IMR-90 (cell line): ENCODE data around the gene P2RX7. TPM values are rescaled to one million over a fixed set of nuclear protein-coding genes. Genes with fewer than 3 reads are reported as not detected.

Source experiments
- ATAC-seq: fragments of 200-7000 bp; cut with Tn5 transposase; 2 replicates; pipeline ENCODE4 v1.9.1; 2020; ENCODE audit warnings: low read depth, mild to moderate bottlenecking, moderate library complexity
- BruUV-seq: library from RNA; stranded (reverse); fragments of 400-500 nt; replicated peaks from 2 replicates; lab custom pipeline; 2021; lab: Mats Ljungman, UMichigan
- CTCF ChIA-PET: fragments of 300-600 bp; formaldehyde crosslinking; extraction: SDS; loops from one replicate; lab custom pipeline; 2021; ENCODE audit warnings: antibody characterized with exemption; lab: Yijun Ruan, JAX
- POLR2A ChIA-PET: fragments of 300-600 bp; sonication (Branson Sonifier 250); formaldehyde crosslinking; loops from one replicate; lab custom pipeline; 2022; ENCODE audit warnings: antibody characterized with exemption; ENCODE audit not compliant: unreplicated experiment; lab: Charles Lee
- DNase-seq: peaks from one replicate; pipeline ENCODE4 v3.0.0; 2013
- H2AFZ ChIP-seq: replicated peaks from 2 replicates; pipeline ENCODE3; 2013; ENCODE audit warnings: low read length, mild to moderate bottlenecking; ENCODE audit not compliant: poor library complexity
- H2AK5ac ChIP-seq: 2 replicates; pipeline ENCODE4 v1.6.1; 2013; ENCODE audit warnings: low read depth, low read length, inconsistent platforms
- H2AK9ac ChIP-seq: replicated peaks from 2 replicates; pipeline ENCODE3; 2013; ENCODE audit warnings: mild to moderate bottlenecking, low read depth, low read length, moderate library complexity; ENCODE audit not compliant: poor library complexity
- H2BK120ac ChIP-seq: 2 replicates; pipeline ENCODE4 v1.6.1; 2013; ENCODE audit warnings: low read depth, low read length, inconsistent platforms
- H2BK15ac ChIP-seq: 3 replicates; pipeline ENCODE4 v1.6.1; 2013; ENCODE audit warnings: low read depth, low read length, inconsistent platforms
- H2BK20ac ChIP-seq: 2 replicates; pipeline ENCODE4 v1.6.1; 2013; ENCODE audit warnings: low read depth, mild to moderate bottlenecking, inconsistent platforms, low read length, moderate library complexity
- H2BK5ac ChIP-seq: 2 replicates; pipeline ENCODE4 v1.6.1; 2013; ENCODE audit warnings: mild to moderate bottlenecking, low read depth, low read length, inconsistent platforms; ENCODE audit not compliant: poor library complexity, severe bottlenecking
- H3K14ac ChIP-seq: replicated peaks from 2 replicates; pipeline ENCODE4 v1.6.1; 2013; ENCODE audit warnings: low read depth, low read length, inconsistent platforms
- H3K18ac ChIP-seq: 2 replicates; pipeline ENCODE4 v1.6.1; 2013; ENCODE audit warnings: low read depth, low read length, control low read depth
- H3K23ac ChIP-seq: 2 replicates; pipeline ENCODE4 v1.6.1; 2013; ENCODE audit warnings: low read depth, low read length, inconsistent platforms
- H3K27ac ChIP-seq: 2 replicates; pipeline ENCODE4 v1.5.1; 2013; ENCODE audit warnings: mild to moderate bottlenecking, control low read depth, low read length; ENCODE audit not compliant: insufficient read depth
- H3K27me3 ChIP-seq: 2 replicates; pipeline ENCODE4 v1.6.1; 2013; ENCODE audit warnings: low read length; ENCODE audit not compliant: control insufficient read depth, insufficient read depth
- H3K36me3 ChIP-seq: 2 replicates; pipeline ENCODE4 v1.6.1; 2013; ENCODE audit warnings: low read length, mixed read lengths; ENCODE audit not compliant: control insufficient read depth, insufficient read depth
- H3K4ac ChIP-seq: 2 replicates; pipeline ENCODE4 v1.6.1; 2013; ENCODE audit warnings: low read depth, low read length, inconsistent platforms
- H3K4me1 ChIP-seq: 2 replicates; pipeline ENCODE4 v1.6.1; 2013; ENCODE audit warnings: low read length, mixed read lengths; ENCODE audit not compliant: control insufficient read depth, insufficient read depth
- H3K4me2 ChIP-seq: 2 replicates; pipeline ENCODE4 v1.6.1; 2013; ENCODE audit warnings: low read depth, mild to moderate bottlenecking, control low read depth, low read length, moderate library complexity
- H3K4me3 ChIP-seq: 2 replicates; pipeline ENCODE4 v1.5.1; 2013; ENCODE audit warnings: low read depth, mild to moderate bottlenecking, control low read depth, low read length, moderate library complexity; ENCODE audit not compliant: insufficient read depth
- H3K56ac ChIP-seq: 2 replicates; pipeline ENCODE4 v1.6.1; 2013; ENCODE audit warnings: low read length, inconsistent platforms; ENCODE audit not compliant: insufficient read depth; ENCODE audit errors: extremely low read depth
- H3K79me1 ChIP-seq, 2 experiments: 2 replicates each; pipeline ENCODE4 v1.6.1; 2013; ENCODE audit warnings: low read length in 2 of 2, inconsistent platforms in 1 of 2, low read depth in 1 of 2
- H3K9ac ChIP-seq: 2 replicates; pipeline ENCODE4 v1.6.1; 2013; ENCODE audit warnings: low read depth, low read length, control low read depth
- H3K9me1 ChIP-seq: 2 replicates; pipeline ENCODE4 v1.6.1; 2013; ENCODE audit warnings: low read length, inconsistent platforms; ENCODE audit not compliant: insufficient read depth
- H3K9me3 ChIP-seq: 2 replicates; pipeline ENCODE4 v1.6.1; 2013; ENCODE audit warnings: low read length; ENCODE audit not compliant: control insufficient read depth, insufficient read depth
- H4K20me1 ChIP-seq: 2 replicates; pipeline ENCODE4 v1.6.1; 2013; ENCODE audit warnings: low read length, inconsistent platforms; ENCODE audit not compliant: insufficient read depth
- H4K5ac ChIP-seq: 2 replicates; pipeline ENCODE4 v1.6.1; 2013; ENCODE audit warnings: mild to moderate bottlenecking, low read depth, low read length, control low read depth
- H4K8ac ChIP-seq, 2 experiments: 2 replicates each; pipeline ENCODE4 v1.6.1; 2013; ENCODE audit warnings: low read depth in 2 of 2, low read length in 2 of 2, control low read depth in 1 of 2, inconsistent platforms in 1 of 2
- H4K91ac ChIP-seq: 2 replicates; pipeline ENCODE4 v1.6.1; 2013; ENCODE audit warnings: low read depth, low read length, inconsistent platforms; ENCODE audit not compliant: insufficient read depth
- BHLHE40 ChIP-seq: fragments of 150-350 bp; IDR thresholded peaks from 2 replicates; pipeline ENCODE4 v1.6.1; 2016; ENCODE audit warnings: mild to moderate bottlenecking, low read depth, low read length
- CEBPB ChIP-seq: IDR thresholded peaks from 2 replicates; pipeline ENCODE4 v1.6.1; 2012; ENCODE audit warnings: low read depth, low read length, improper control_type of control experiment
- CHD1 ChIP-seq: IDR thresholded peaks from 2 replicates; pipeline ENCODE4 v1.6.1; 2012; ENCODE audit warnings: low read depth, low read length, improper control_type of control experiment
- FOS ChIP-seq: fragments of 150-350 bp; IDR thresholded peaks from 2 replicates; pipeline ENCODE4 v1.6.1; 2016; ENCODE audit warnings: low read depth, low read length
- MAFK ChIP-seq: IDR thresholded peaks from 2 replicates; pipeline ENCODE4 v1.6.1; 2012; ENCODE audit warnings: low read depth, low read length, improper control_type of control experiment
- MAZ ChIP-seq: IDR thresholded peaks from 2 replicates; pipeline ENCODE4 v1.6.1; 2012; ENCODE audit warnings: low read depth, mild to moderate bottlenecking, low read length, improper control_type of control experiment, moderate library complexity, borderline replicate concordance
- MXI1 ChIP-seq: IDR thresholded peaks from 2 replicates; pipeline ENCODE4 v1.6.1; 2012; ENCODE audit warnings: low read depth, mild to moderate bottlenecking, low read length, moderate library complexity, borderline replicate concordance
- NFE2L2 ChIP-seq: fragments of 150-350 bp; IDR thresholded peaks from 2 replicates; pipeline ENCODE4 v1.6.1; 2016; ENCODE audit warnings: low read depth, mild to moderate bottlenecking, low read length
- POLR2A ChIP-seq: IDR thresholded peaks from 2 replicates; pipeline ENCODE4 v1.6.1; 2012; ENCODE audit warnings: mild to moderate bottlenecking, low read depth, low read length
- RAD21 ChIP-seq: IDR thresholded peaks from 2 replicates; pipeline ENCODE4 v1.6.1; 2012; ENCODE audit warnings: low read length, improper control_type of control experiment
- RCOR1 ChIP-seq: IDR thresholded peaks from 2 replicates; pipeline ENCODE4 v1.6.1; 2012; ENCODE audit warnings: mild to moderate bottlenecking, low read length, improper control_type of control experiment; ENCODE audit not compliant: insufficient replicate concordance
- RFX5 ChIP-seq: IDR thresholded peaks from 2 replicates; pipeline ENCODE4 v1.8.0; 2012; ENCODE audit warnings: low read depth, mild to moderate bottlenecking, low read length, moderate library complexity
- SMC3 ChIP-seq: fragments of 150-350 bp; IDR thresholded peaks from 2 replicates; pipeline ENCODE4 v1.6.1; 2016; ENCODE audit warnings: low read depth, mild to moderate bottlenecking, antibody characterized with exemption, low read length, moderate library complexity
- WGBS, 2 experiments: methylation state at CpG; one replicate each; pipeline versions ENCODE4 v1.1.5 to v1.1.7; 2013; ENCODE audit warnings: missing lambda C conversion rate in 2 of 2; ENCODE audit not compliant: insufficient read length in 1 of 2; ENCODE audit errors: extremely low coverage in 2 of 2; 5-methylcytosine and 5-hydroxymethylcytosine counted together
- dilution Hi-C: fragments of 300-500 bp; cut with HindIII; formaldehyde crosslinking; loops from one replicate; pipeline ENCODE4 v1.14.3; 2018; ENCODE audit warnings: low sequenced_read_pairs; ENCODE audit not compliant: unreplicated experiment
- in situ Hi-C: fragments of 300-500 bp; cut with MboI; formaldehyde crosslinking; loops from 3 replicates; pipeline ENCODE4 v1.14.3; 2019; ENCODE audit warnings: low sequenced_read_pairs, inconsistent platforms, mixed read lengths
- intact Hi-C: fragments of 100-400 bp; cut with micrococcal nuclease; formaldehyde crosslinking; loops from 2 replicates; pipeline ENCODE4 v1.10.0; 2022
- polyA plus RNA-seq, 3 experiments: library from polyadenylated mRNA; depleted of rRNA; stranded (reverse); fragments of >200 nt; gene quantifications; 2 replicates each; pipeline ENCODE4 v1.2.3, GENCODE V29; 2012; ENCODE audit warnings: low replicate concordance in 1 of 3
- total RNA-seq: library from RNA; depleted of rRNA; stranded (reverse); fragments of >200 nt; gene quantifications from 2 replicates; pipeline ENCODE4 v1.2.3, GENCODE V29; 2012
- TF ChIP-seq, protein P1 (sequence below): conservative IDR thresholded peaks from 2 replicates; pipeline ENCODE4 v1.5.1; 2012; ENCODE audit warnings: mild to moderate bottlenecking, low read depth, low read length, improper control_type of control experiment
- TF ChIP-seq, protein P2 (sequence below): fragments of 150-350 bp; IDR thresholded peaks from 2 replicates; pipeline ENCODE4 v1.6.1; 2017; ENCODE audit warnings: mild to moderate bottlenecking, antibody characterized with exemption, low read length, low read depth
- TF ChIP-seq, protein P3 (sequence below): fragments of 150-350 bp; IDR thresholded peaks from 2 replicates; pipeline ENCODE4 v1.6.1; 2016; ENCODE audit warnings: low read depth, mild to moderate bottlenecking, low read length, moderate library complexity, borderline replicate concordance

P2RX7 gene
- total and polyA plus RNA-seq, 2 of the 4 experiments (the other 2 are of a cell fraction) = 0.07 to 0.18 TPM

DNA sequence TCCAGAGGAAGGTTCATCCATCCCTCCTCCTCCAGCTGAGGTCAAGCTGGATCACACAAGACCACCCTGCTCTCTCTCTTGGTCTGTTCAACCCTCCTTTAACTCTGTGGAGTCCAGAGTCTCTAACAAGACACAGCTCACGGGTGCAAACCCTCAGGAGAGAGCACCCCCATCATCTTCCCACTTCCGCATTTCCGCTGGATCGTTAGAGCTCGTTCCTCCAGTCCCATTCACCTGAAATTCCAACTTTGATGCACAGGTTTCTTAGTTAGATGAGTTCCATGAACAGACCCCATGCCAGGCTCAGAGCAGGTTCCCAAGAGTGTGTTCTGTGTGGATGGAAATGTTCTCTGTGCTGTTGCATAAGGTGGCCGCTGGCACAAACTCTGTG is 44.5 kb upstream of the P2RX7 start:
- no peaks in the 10 kb centered on the region for H3K9me3 ChIP-seq
- H2BK20ac ChIP-seq = no peak overlapping the region
- TF ChIP-seq MAFK (no peak), MAZ (no peak), RFX5 (no peak), NFE2L2 (no peak), CHD1 (no peak), CEBPB (no peak), SMC3 (no peak), RAD21 (no peak), RCOR1 (no peak), FOS (no peak), POLR2A (no peak), BHLHE40 (no peak), MXI1 (no peak)
- TF ChIP-seq, protein P1, sequence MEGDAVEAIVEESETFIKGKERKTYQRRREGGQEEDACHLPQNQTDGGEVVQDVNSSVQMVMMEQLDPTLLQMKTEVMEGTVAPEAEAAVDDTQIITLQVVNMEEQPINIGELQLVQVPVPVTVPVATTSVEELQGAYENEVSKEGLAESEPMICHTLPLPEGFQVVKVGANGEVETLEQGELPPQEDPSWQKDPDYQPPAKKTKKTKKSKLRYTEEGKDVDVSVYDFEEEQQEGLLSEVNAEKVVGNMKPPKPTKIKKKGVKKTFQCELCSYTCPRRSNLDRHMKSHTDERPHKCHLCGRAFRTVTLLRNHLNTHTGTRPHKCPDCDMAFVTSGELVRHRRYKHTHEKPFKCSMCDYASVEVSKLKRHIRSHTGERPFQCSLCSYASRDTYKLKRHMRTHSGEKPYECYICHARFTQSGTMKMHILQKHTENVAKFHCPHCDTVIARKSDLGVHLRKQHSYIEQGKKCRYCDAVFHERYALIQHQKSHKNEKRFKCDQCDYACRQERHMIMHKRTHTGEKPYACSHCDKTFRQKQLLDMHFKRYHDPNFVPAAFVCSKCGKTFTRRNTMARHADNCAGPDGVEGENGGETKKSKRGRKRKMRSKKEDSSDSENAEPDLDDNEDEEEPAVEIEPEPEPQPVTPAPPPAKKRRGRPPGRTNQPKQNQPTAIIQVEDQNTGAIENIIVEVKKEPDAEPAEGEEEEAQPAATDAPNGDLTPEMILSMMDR = no peak
- TF ChIP-seq, protein P2, sequence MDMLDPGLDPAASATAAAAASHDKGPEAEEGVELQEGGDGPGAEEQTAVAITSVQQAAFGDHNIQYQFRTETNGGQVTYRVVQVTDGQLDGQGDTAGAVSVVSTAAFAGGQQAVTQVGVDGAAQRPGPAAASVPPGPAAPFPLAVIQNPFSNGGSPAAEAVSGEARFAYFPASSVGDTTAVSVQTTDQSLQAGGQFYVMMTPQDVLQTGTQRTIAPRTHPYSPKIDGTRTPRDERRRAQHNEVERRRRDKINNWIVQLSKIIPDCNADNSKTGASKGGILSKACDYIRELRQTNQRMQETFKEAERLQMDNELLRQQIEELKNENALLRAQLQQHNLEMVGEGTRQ = no peak
- TF ChIP-seq, protein P3, sequence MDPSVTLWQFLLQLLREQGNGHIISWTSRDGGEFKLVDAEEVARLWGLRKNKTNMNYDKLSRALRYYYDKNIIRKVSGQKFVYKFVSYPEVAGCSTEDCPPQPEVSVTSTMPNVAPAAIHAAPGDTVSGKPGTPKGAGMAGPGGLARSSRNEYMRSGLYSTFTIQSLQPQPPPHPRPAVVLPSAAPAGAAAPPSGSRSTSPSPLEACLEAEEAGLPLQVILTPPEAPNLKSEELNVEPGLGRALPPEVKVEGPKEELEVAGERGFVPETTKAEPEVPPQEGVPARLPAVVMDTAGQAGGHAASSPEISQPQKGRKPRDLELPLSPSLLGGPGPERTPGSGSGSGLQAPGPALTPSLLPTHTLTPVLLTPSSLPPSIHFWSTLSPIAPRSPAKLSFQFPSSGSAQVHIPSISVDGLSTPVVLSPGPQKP = no peak
- intact Hi-C loops (no loop called here), in situ Hi-C loops (no loop called here), dilution Hi-C loops (no loop called here)
- no peaks in the 10 kb centered on the region for H3K36me3 ChIP-seq
- no peaks in the 10 kb centered on the region for H4K20me1 ChIP-seq
- H3K79me1 ChIP-seq = no peaks in the 10 kb centered on the region
- DNase-seq = no peak
- no peak overlapping the region for H2BK5ac ChIP-seq
- no peak overlapping the region for H4K91ac ChIP-seq
- H3K14ac ChIP-seq = no peak overlapping the region
- H3K18ac ChIP-seq = no peak overlapping the region
- H4K5ac ChIP-seq = no peak overlapping the region
- ChIA-PET POLR2A (no interaction called here), CTCF (interaction anchor here (0.9 kb wide), 1 partner anchor 28 kb away, joined by 5 read pairs; no protein-coding TSS in a partner anchor)
- no peak overlapping the region for H3K9ac ChIP-seq
- BruUV-seq = no TSS peak
- no peak overlapping the region for H2AFZ ChIP-seq
- no peak overlapping the region for H2BK15ac ChIP-seq
- no peak overlapping the region for H4K8ac ChIP-seq
- H3K4me1 ChIP-seq = no peaks in the 10 kb centered on the region
- no peak overlapping the region for H2AK9ac ChIP-seq
- ATAC-seq = no peak
- no peak overlapping the region for H3K27ac ChIP-seq
- no peaks in the 10 kb centered on the region; the same call in 1 of the 2 replicates for H3K9me1 ChIP-seq
- H3K4ac ChIP-seq = no peak overlapping the region
- H3K27me3 ChIP-seq = peaks cover 16% of the 10 kb centered on the region
- WGBS, 2 experiments = 58% methylated on average over 2 of the region's 6 CpGs; no CpG with 5 or more reads in 1 of the 2 experiments
- H3K4me3 ChIP-seq = no peak overlapping the region
- H3K23ac ChIP-seq = no peak overlapping the region
- no peak overlapping the region for H3K4me2 ChIP-seq
- no peak overlapping the region for H3K56ac ChIP-seq
- H2AK5ac ChIP-seq = no peak overlapping the region
- H2BK120ac ChIP-seq = no peak overlapping the region
